SJSA1 (cell line): Measurements from ENCODE around the gene TWNK. TPM values are rescaled to one million over a fixed set of nuclear protein-coding genes. Genes with fewer than 3 reads are reported as not detected.

Experiments
- DNase-seq, 2 experiments: peaks; one replicate each; pipeline ENCODE4 v3.0.0-alpha.2; 2015 to 2020; ENCODE audit warnings: low spot score in 2 of 2, low read depth in 1 of 2
- H3K27ac ChIP-seq: fragments of 250-450 bp; sonication (Bioruptor Pico); 2 replicates; pipeline ENCODE4 v1.5.1; 2020; ENCODE audit warnings: mild to moderate bottlenecking, moderate library complexity
- H3K27me3 ChIP-seq: fragments of 250-450 bp; sonication (Bioruptor Pico); replicated peaks from 2 replicates; pipeline ENCODE4 v1.5.1; 2020; ENCODE audit warnings: mild to moderate bottlenecking, moderate library complexity
- H3K36me3 ChIP-seq: fragments of 250-450 bp; sonication (Bioruptor Pico); 2 replicates; pipeline ENCODE4 v1.5.1; 2020; ENCODE audit warnings: mild to moderate bottlenecking
- H3K4me1 ChIP-seq: fragments of 250-450 bp; sonication (Bioruptor Pico); replicated peaks from 2 replicates; pipeline ENCODE4 v1.6.1; 2021; ENCODE audit warnings: mild to moderate bottlenecking
- H3K4me3 ChIP-seq: fragments of 250-450 bp; sonication (Bioruptor Pico); 2 replicates; pipeline ENCODE4 v1.5.1; 2020; ENCODE audit warnings: mild to moderate bottlenecking
- H3K9me3 ChIP-seq: fragments of 250-450 bp; sonication (Bioruptor Pico); replicated peaks from 2 replicates; pipeline ENCODE4 v1.5.1; 2020; ENCODE audit warnings: mild to moderate bottlenecking
- total RNA-seq: library from RNA; depleted of rRNA; stranded (reverse); fragments of >200 nt; shearing (Covaris generic); gene quantifications from 2 replicates; pipeline ENCODE4 v1.2.3, GENCODE V29; 2014

TWNK gene
- total RNA-seq, 1 experiment from 2014 or later: 4.3 TPM

GRCh38 chr10:101005869-101006567 is 18.7 kb downstream of the TWNK start:
- peaks cover 63% of the 10 kb centered on the region for H3K36me3 ChIP-seq
- no peaks in the 10 kb centered on the region for H3K9me3 ChIP-seq
- no peak for DNase-seq
- peaks cover 58% of the 10 kb centered on the region for H3K4me1 ChIP-seq
- H3K27ac ChIP-seq: no peak overlapping the region
- no peaks in the 10 kb centered on the region for H3K27me3 ChIP-seq
- no peak overlapping the region for H3K4me3 ChIP-seq

- Histone ChIP-seq H3K27ac (no peak overlapping the region), H3K9me3 (no peaks in the 10 kb centered on the region), H3K4me1 (peaks cover 58% of the 10 kb centered on the region), H3K4me3 (no peak overlapping the region), H3K27me3 (no peaks in the 10 kb centered on the region), H3K36me3 (peaks cover 63% of the 10 kb centered on the region)
- DNase-seq: no peak
These were observed 19.3 kb downstream of the TWNK start for GRCh38 chr10:101006593-101007098.

GRCh38 chr10:101007099-101007711 is 19.9 kb downstream of the TWNK start:
- DNase-seq: peak in 1 of 2 experiments; percentile 57
- Histone ChIP-seq H3K9me3 (no peaks in the 10 kb centered on the region), H3K4me1 (peaks cover 58% of the 10 kb centered on the region), H3K27me3 (no peaks in the 10 kb centered on the region), H3K4me3 (no peak overlapping the region), H3K36me3 (peaks cover 57% of the 10 kb centered on the region), H3K27ac (peak overlapping the region; percentile 3; the same call in 1 of the 2 replicates)

- Histone ChIP-seq H3K9me3 (no peaks in the 10 kb centered on the region), H3K4me1 (peaks cover 65% of the 10 kb centered on the region), H3K27ac (peak overlapping the region; percentile 32; the same call in 1 of the 2 replicates), H3K27me3 (no peaks in the 10 kb centered on the region), H3K36me3 (peaks cover 47% of the 10 kb centered on the region), H3K4me3 (no peak overlapping the region)
- DNase-seq: no peak
These were observed 20.8 kb downstream of the TWNK start for GRCh38 chr10:101007915-101008822.

DNA sequence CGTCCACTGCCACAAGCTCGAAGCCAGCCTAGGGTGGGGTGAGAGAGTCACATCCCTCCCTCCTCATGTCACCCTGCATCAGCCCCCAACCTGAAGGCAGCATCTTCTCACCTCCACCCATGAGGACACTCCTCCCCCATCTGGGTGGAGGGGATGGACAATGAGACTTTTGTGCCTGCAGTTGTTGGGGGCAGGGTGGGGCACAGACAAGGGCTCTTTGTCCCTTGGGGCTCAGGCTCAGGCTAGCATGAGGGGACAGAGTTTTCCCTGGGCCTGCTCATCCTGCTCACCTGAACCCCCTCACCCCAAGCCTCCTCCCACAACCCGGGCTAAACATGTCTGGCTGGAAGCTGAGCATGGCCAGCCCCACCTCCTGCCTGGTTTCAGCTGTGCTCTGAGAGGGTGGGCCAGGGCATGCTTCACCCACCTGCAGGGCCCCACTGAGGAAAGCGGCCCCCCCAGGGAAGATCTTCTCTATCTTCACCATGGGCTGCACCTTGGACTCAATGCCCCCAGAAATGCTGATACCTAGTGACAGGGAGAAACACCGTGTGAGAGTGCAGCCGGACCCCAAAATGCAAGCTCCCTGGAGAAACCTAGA is 21.6 kb downstream of the TWNK start:
- Histone ChIP-seq H3K27me3 (no peaks in the 10 kb centered on the region), H3K4me1 (peaks cover 73% of the 10 kb centered on the region), H3K9me3 (no peaks in the 10 kb centered on the region), H3K27ac (no peak overlapping the region), H3K4me3 (no peak overlapping the region), H3K36me3 (peaks cover 40% of the 10 kb centered on the region)
- DNase-seq: no peak

GRCh38 chr10:101010329-101010728 is 23.0 kb downstream of the TWNK start:
- H3K9me3 ChIP-seq: no peaks in the 10 kb centered on the region
- no peak overlapping the region for H3K4me3 ChIP-seq
- H3K27me3 ChIP-seq: no peaks in the 10 kb centered on the region
- no peak overlapping the region for H3K27ac ChIP-seq
- no peak for DNase-seq
- peaks cover 26% of the 10 kb centered on the region for H3K36me3 ChIP-seq
- peaks cover 85% of the 10 kb centered on the region for H3K4me1 ChIP-seq

GRCh38 chr10:101011517-101012423 is 24.4 kb downstream of the TWNK start:
- Histone ChIP-seq H3K27ac (no peak overlapping the region), H3K4me1 (peaks cover 79% of the 10 kb centered on the region), H3K36me3 (peaks cover 11% of the 10 kb centered on the region), H3K4me3 (no peak overlapping the region), H3K9me3 (no peaks in the 10 kb centered on the region), H3K27me3 (no peaks in the 10 kb centered on the region)
- DNase-seq: no peak

- no peaks in the 10 kb centered on the region for H3K9me3 ChIP-seq
- H3K36me3 ChIP-seq: peaks cover 4% of the 10 kb centered on the region; the same call in 1 of the 2 replicates
- H3K27me3 ChIP-seq: no peaks in the 10 kb centered on the region
- no peak overlapping the region for H3K27ac ChIP-seq
- peaks cover 69% of the 10 kb centered on the region for H3K4me1 ChIP-seq
- peak; percentile 97 to 98 for DNase-seq
- no peak overlapping the region for H3K4me3 ChIP-seq
These were observed 25.4 kb downstream of the TWNK start for GRCh38 chr10:101012525-101013364.

GRCh38 chr10:101013365-101013825 is 26.1 kb downstream of the TWNK start:
- DNase-seq: no peak
- Histone ChIP-seq H3K27me3 (no peaks in the 10 kb centered on the region), H3K4me1 (peaks cover 63% of the 10 kb centered on the region), H3K4me3 (no peak overlapping the region), H3K9me3 (no peaks in the 10 kb centered on the region), H3K27ac (peak overlapping the region; percentile 11; the same call in 1 of the 2 replicates), H3K36me3 (no peaks in the 10 kb centered on the region)

- peaks cover 61% of the 10 kb centered on the region for H3K4me1 ChIP-seq
- H3K27me3 ChIP-seq: no peaks in the 10 kb centered on the region
- no peaks in the 10 kb centered on the region for H3K36me3 ChIP-seq
- H3K27ac ChIP-seq: no peak overlapping the region
- no peak overlapping the region for H3K4me3 ChIP-seq
- peak; percentile 79 to 84 for DNase-seq
- no peaks in the 10 kb centered on the region for H3K9me3 ChIP-seq
These were observed 27.0 kb downstream of the TWNK start for GRCh38 chr10:101014230-101014884.

- Histone ChIP-seq H3K27me3 (no peaks in the 10 kb centered on the region), H3K4me3 (no peak overlapping the region), H3K9me3 (no peaks in the 10 kb centered on the region), H3K36me3 (no peaks in the 10 kb centered on the region), H3K4me1 (peaks cover 57% of the 10 kb centered on the region), H3K27ac (no peak overlapping the region)
- peak; percentile 57 to 69 for DNase-seq
These were observed 27.7 kb downstream of the TWNK start for GRCh38 chr10:101014966-101015581.
